HCT116 (cell line): ENCODE measurements around the gene TSACC.

Source experiments
- CTCF ChIP-seq, 3 experiments: fragments of 200-600 bp in 1 of 3; sonication (generic) in 1 of 3; IDR thresholded peaks in 2 of 3; conservative IDR thresholded peaks in 1 of 3; 2 replicates each; pipeline ENCODE4 v1.5.1; 2012 to 2017; ENCODE audit warnings: low read depth in 2 of 3, low read length in 2 of 3, antibody characterized with exemption in 1 of 3, borderline replicate concordance in 1 of 3, control low read depth in 1 of 3, mild to moderate bottlenecking in 1 of 3, mixed read lengths in 1 of 3, mixed run types in 1 of 3, moderate library complexity in 1 of 3; ENCODE audit not compliant: insufficient read depth in 1 of 3
- EGR1 ChIP-seq: IDR thresholded peaks from 2 replicates; pipeline ENCODE4 v1.6.1; 2012; ENCODE audit warnings: low read depth
- EZH2 ChIP-seq: fragments of 200-600 bp; sonication (generic); IDR thresholded peaks from 2 replicates; pipeline ENCODE4 v1.6.1; 2017; ENCODE audit warnings: antibody characterized with exemption, mixed run types
- FOSL1 ChIP-seq: IDR thresholded peaks from 2 replicates; pipeline ENCODE4 v1.6.1; 2012; ENCODE audit warnings: low read depth
- JUND ChIP-seq: IDR thresholded peaks from 2 replicates; pipeline ENCODE4 v1.6.1; 2012
- POLR2A ChIP-seq: IDR thresholded peaks from 2 replicates; pipeline ENCODE4 v1.7.0; 2011; ENCODE audit warnings: borderline replicate concordance; ENCODE audit not compliant: insufficient read depth, insufficient read length; ENCODE audit errors: extremely low read depth
- POLR2AphosphoS5 ChIP-seq: IDR thresholded peaks from 2 replicates; pipeline ENCODE4 v1.6.1; 2011; ENCODE audit warnings: mild to moderate bottlenecking, low read depth, low read length, moderate library complexity
- RAD21 ChIP-seq: IDR thresholded peaks from 2 replicates; pipeline ENCODE4 v1.6.1; 2012; ENCODE audit warnings: low read depth, mild to moderate bottlenecking
- REST ChIP-seq: IDR thresholded peaks from 2 replicates; pipeline ENCODE4 v1.6.1; 2012; ENCODE audit warnings: low read depth
- TF ChIP-seq, protein P1 (sequence below): IDR thresholded peaks from 2 replicates; pipeline ENCODE4 v1.6.1; 2011; ENCODE audit warnings: mild to moderate bottlenecking, low read length, moderate library complexity; ENCODE audit not compliant: insufficient replicate concordance; ENCODE audit errors: extremely low read depth

DNA sequence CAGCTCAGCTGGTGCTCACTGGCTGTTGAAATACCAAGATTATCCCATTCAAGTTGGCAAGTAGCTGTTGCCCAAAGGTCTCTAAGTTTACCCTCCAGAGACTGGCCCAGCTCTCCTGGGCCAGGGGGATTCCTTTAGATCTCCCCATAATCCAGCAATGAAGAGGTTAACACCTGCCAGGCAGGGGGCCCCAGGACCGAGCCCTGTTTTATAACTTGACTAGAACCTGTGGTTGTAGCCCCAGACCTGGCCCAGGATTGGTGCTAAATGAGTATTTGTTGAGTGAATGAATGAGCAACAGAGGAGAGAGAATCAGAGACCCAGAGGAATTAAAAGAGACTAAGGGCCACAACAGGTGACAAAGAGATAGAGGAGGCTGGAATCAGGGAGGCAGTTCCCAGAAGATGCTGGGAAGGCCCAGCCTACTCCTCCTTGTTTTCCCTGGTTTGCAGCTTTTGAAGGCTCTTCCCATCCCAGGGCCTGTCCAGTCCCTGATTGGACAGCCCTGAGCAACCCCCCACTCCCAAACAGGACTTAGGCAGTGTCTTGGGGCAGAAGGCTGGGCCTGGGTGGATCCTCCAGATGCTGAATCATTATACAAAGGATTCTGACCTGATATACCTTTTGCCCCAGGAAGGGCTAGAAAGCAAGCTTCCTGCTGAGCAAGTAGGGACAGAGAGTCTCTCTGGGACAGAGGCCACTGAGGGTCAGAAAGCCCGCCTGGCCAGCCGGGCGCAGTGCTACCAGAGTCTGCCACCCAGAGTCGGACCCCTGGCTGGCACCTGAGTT, 28.2 kb downstream of the TSACC start:
- no peak for TF ChIP-seq JUND
- TF ChIP-seq CTCF (IDR thresholded peaks at IDR 0.05 in 2 of 3, conservative IDR thresholded peaks at IDR 0.05 in 1 of 3; ENCODE audit: borderline replicate concordance in 1 of 3, insufficient read depth in 1 of 3, low read depth in 2 of 3, low read length in 2 of 3) = no peak
- no peak for TF ChIP-seq RAD21
- TF ChIP-seq EZH2 = no peak
- TF ChIP-seq, protein P1, sequence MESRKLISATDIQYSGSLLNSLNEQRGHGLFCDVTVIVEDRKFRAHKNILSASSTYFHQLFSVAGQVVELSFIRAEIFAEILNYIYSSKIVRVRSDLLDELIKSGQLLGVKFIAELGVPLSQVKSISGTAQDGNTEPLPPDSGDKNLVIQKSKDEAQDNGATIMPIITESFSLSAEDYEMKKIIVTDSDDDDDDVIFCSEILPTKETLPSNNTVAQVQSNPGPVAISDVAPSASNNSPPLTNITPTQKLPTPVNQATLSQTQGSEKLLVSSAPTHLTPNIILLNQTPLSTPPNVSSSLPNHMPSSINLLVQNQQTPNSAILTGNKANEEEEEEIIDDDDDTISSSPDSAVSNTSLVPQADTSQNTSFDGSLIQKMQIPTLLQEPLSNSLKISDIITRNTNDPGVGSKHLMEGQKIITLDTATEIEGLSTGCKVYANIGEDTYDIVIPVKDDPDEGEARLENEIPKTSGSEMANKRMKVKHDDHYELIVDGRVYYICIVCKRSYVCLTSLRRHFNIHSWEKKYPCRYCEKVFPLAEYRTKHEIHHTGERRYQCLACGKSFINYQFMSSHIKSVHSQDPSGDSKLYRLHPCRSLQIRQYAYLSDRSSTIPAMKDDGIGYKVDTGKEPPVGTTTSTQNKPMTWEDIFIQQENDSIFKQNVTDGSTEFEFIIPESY = no peak
- no peak for TF ChIP-seq REST
- TF ChIP-seq POLR2A = no peak
- no peak for TF ChIP-seq EGR1
- no peak for TF ChIP-seq POLR2AphosphoS5
- no peak for TF ChIP-seq FOSL1
